GM06990 (cell line): ENCODE measurements around the gene SUPT3H.

Experiments
- DNase-seq: peaks from one replicate; pipeline ENCODE4 v3.0.0-alpha.2; 2011; ENCODE audit not compliant: insufficient read length; ENCODE audit errors: extremely low read depth
- H3K27me3 ChIP-seq: replicated peaks from 2 replicates; pipeline ENCODE4 v1.6.0; 2011; ENCODE audit warnings: low read length; ENCODE audit not compliant: control insufficient read depth, insufficient read depth
- H3K36me3 ChIP-seq: 2 replicates; pipeline ENCODE4 v1.5.1; 2011; ENCODE audit warnings: low read length; ENCODE audit not compliant: control insufficient read depth, insufficient read depth
- H3K4me3 ChIP-seq: replicated peaks from 2 replicates; pipeline ENCODE4 v1.5.1; 2011; ENCODE audit warnings: low read depth, mild to moderate bottlenecking, control low read depth, low read length
- CTCF ChIP-seq: IDR thresholded peaks from 2 replicates; pipeline ENCODE4 v1.5.1; 2011; ENCODE audit warnings: low read length, control low read depth, mild to moderate bottlenecking, inconsistent platforms; ENCODE audit not compliant: insufficient read depth, poor library complexity, severe bottlenecking

Gene SUPT3H

DNA sequence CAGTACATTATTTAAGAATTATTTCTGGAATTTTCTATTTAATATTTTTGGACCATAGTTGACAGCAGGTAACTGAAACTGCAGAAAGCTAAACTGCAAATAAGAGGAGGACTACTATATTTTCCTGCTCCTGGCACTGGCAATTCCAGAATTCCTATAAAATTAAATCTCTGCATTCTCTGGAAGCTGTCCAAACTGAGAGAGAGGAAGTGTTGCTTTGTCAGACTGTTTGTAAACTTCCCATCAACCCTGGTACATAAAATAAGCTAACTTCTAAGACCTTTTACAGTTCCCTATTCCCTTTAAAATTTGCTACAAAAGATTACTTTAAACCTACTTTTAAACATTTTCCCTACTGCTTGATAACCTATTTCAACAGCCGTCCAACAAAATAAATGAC is 245.7 kb downstream of the SUPT3H start:
- Histone ChIP-seq H3K27me3 (no peaks in the 10 kb centered on the region), H3K36me3 (no peaks in the 10 kb centered on the region), H3K4me3 (no peak overlapping the region)
- no peak for TF ChIP-seq CTCF
- no peak for DNase-seq

GRCh38 chr6:45129051-45129450 is 248.7 kb downstream of the SUPT3H start:
- no peak for DNase-seq
- Histone ChIP-seq H3K27me3 (no peaks in the 10 kb centered on the region), H3K4me3 (no peak overlapping the region), H3K36me3 (no peaks in the 10 kb centered on the region)
- no peak for TF ChIP-seq CTCF

DNA sequence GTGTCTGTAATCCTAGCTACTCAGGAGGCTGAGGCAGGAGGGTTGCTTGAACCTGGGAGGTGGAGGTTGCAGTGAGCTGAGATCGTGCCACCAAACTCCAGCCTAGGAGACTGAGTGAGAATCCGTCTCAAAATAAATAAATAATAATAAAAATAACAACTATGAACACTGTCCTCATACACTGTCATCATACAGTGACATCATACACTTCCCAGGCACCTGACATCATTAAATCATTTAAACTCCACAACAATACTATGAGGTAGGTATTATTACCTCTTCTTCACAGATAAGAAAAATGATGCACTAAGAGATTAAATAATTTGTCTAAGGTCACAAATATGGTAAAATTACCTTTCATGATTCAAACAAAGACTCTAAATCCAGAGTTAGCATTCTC is 250.5 kb downstream of the SUPT3H start:
- Histone ChIP-seq H3K4me3 (no peak overlapping the region), H3K27me3 (no peaks in the 10 kb centered on the region), H3K36me3 (no peaks in the 10 kb centered on the region)
- no peak for DNase-seq
- no peak for TF ChIP-seq CTCF

GRCh38 chr6:45126033-45126432 is 251.7 kb downstream of the SUPT3H start:
- no peak for TF ChIP-seq CTCF
- Histone ChIP-seq H3K36me3 (no peaks in the 10 kb centered on the region), H3K4me3 (no peak overlapping the region), H3K27me3 (no peaks in the 10 kb centered on the region)
- no peak for DNase-seq

DNA sequence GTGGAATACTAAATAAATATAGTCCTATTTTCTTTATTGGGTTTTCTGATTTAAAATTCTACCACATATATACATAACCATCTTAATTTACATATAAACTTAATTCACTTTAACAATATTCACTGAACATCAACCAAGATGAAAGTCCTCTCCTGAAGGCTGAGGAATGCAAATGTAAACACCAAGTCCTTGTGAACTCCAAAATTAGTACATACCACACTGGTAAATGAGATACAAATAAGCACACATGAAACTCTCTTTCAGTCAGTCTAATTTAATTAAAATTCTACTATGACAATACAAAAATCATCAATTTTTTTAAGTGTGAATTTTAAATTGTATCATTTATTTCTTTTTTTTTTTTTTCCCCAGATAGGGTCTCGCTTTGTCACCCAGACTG is 254.7 kb downstream of the SUPT3H start:
- H3K36me3 ChIP-seq, result no peaks in the 10 kb centered on the region
- no peak for DNase-seq

More for the DNA sequence above, 254.7 kb downstream of the SUPT3H start:
- Histone ChIP-seq H3K4me3 (no peak overlapping the region), H3K27me3 (no peaks in the 10 kb centered on the region)
- TF ChIP-seq CTCF, result no peak
